HG03354 (cell line): ENCODE results near the gene SPEG.
"Not testable (repeated sequence)": the region's sequence is repeated elsewhere in the genome, so short reads cannot be mapped to it uniquely, and the experiment has no call there.

Source experiments
- ATAC-seq: cut with Tn5 transposase; IDR thresholded peaks from one replicate; pipeline ENCODE4 v1.9.1; 2021; ENCODE audit warnings: mild to moderate bottlenecking; ENCODE audit not compliant: unreplicated experiment, poor library complexity, severe bottlenecking

The SPEG gene

GRCh38 chr2:219404291-219404910, 30.2 kb upstream of the SPEG start:
- ATAC-seq, result no peak

GRCh38 chr2:219404954-219405353, 29.7 kb upstream of the SPEG start:
- ATAC-seq, result no peak

DNA sequence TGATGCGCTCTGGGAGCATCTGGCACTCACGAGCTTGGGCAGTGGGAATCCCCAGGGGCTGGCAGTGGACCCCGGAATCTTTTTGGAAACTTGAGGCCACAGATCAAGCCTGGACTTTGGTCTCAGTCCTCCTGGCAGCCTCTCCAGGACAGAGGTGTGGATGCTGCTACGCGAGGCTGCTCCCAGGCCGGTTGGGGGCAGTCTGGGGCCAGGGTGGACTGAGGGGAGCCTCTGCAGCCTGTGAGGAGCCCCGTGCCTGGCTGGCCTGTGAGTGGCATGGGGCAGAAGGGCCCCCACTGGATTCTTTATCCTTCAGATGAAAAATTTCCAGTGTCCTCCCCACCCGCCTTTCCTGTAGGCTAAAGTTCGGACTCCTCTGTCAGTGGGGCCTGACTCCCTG, 29.2 kb upstream of the SPEG start:
- ATAC-seq, result no peak

GRCh38 chr2:219405958-219406860, 28.4 kb upstream of the SPEG start:
- ATAC-seq, result no peak

GRCh38 chr2:219406861-219407230, 27.8 kb upstream of the SPEG start:
- no peak for ATAC-seq

DNA sequence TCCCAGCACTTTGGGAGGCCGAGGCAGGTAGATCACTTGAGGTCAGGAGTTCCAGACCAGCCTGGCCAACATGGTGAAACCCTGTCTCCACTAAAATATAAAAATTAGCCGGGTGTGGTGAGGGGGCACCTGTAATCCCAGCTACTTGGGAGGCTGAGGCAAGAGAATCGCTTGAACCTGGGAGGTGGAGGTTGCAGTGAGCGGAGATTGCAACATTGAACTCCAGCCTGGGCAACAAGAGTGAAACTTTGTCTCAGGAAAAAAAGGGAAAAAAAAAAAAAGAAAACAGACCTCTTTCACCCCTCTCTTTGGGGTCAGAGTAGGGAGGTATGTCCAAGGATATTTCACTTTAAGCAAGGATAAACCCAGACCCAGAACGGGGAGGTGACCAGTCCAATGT, 27.3 kb upstream of the SPEG start:
- not testable (repeated sequence) for ATAC-seq

GRCh38 chr2:219408204-219408603, 26.4 kb upstream of the SPEG start:
- no peak for ATAC-seq

DNA sequence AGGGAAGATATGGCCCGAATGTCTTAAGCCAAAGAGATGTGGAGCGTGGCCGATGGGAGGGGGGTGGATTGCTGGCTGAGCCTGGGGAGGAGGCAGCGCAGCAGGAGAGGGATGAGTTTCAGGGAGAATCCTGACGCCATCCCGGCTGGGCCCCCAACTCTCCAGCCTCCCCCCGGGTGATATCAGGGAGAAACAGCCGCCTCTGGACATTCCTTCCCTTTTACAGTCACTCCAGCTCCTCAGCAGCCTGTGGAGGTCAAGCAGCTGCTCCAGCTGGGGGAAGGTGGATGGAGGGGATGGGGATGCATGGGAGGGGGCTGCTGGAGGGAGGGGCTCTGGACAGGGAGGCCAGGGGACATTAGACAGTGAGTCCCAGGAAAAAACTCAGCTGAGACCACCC, 26.0 kb upstream of the SPEG start:
- no peak for ATAC-seq

DNA sequence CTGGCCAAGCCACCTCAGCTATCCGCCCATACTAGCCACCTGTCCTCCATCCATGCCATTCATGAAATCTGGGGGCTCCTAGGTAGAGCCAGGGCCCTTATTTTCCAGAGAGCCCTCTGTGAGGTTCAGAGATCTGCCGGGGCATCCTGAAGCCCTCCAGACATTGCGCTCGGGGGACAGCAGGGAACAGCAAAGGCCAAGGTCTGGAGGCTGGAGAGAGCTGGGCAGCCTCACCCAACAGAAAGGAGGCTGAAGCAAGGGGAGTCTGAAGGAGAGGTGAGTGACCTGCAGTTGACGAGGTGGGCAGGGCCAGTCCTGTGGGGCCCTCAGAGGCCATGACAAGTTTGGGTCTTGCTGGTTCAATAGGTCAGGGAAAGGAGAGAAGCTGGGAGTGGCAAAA, 25.0 kb upstream of the SPEG start:
- ATAC-seq, result no peak

GRCh38 chr2:219410390-219410789, 24.3 kb upstream of the SPEG start:
- ATAC-seq, result no peak

DNA sequence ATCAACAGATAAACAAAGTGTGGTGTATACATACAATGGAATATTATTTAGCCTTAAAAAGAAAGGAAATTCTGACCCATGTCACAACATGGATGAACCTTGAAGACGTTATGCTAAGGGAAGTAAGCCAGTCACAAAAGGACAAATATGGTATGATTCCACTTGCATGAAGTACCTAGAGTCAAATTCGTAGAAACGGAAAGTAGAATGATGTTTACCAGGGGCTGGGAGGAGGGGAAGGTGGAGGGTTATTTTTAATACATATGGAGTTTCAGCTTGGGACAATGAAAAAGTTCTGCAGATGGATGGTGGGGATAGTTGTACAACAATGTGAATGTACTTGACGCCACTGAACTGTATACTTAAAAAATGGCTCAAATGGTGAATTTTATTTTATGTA, 19.8 kb upstream of the SPEG start:
- no peak for ATAC-seq

GRCh38 chr2:219415580-219416234, 18.9 kb upstream of the SPEG start:
- no peak for ATAC-seq

DNA sequence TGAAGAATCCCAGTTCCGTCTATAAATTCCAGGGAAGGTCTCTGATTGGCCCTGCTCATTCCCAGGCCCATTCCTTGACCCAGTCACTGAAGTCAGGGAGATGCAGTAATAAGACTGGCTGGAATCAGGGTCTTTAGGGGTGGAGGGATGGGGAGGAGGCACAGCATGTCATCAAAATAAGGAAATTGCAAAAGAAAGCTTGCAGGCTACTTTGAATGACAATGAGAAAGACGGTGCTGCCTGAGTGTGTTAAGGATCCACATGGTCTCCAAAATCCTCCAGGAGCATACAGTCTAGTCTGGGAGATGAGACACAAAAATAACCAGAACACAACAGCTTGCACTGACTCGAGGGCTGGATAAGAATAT, 18.4 kb upstream of the SPEG start:
- no peak for ATAC-seq

DNA sequence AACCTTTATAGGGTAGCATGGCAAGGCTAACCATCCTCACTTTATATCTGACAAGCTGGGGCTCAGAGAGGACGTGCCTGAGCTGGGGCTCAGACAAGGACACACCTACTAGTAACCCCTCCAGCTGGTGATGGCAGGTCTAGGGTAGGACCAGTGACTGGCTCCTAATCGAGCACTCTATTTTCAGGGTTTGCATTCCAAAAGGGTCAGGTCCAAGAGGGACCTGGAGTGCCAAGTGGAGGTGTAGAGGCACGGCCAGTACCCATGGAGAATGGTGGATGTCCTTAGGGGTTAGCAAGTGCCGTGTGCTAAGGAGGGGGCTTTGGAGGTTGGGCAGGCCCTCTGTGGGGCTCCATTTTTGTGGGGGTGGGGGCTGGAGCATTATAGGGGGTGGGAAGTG, 17.7 kb upstream of the SPEG start:
- no peak for ATAC-seq

- no peak for ATAC-seq
Observed at GRCh38 chr2:219417374-219417773, 17.3 kb upstream of the SPEG start.

GRCh38 chr2:219418155-219419011, 16.3 kb upstream of the SPEG start, which contains the start of gene DES:
TSS of gene DES (plus strand) at chr2:219418377. CDS start at chr2:219418463, 86 bp downstream.
- no peak for ATAC-seq

DNA sequence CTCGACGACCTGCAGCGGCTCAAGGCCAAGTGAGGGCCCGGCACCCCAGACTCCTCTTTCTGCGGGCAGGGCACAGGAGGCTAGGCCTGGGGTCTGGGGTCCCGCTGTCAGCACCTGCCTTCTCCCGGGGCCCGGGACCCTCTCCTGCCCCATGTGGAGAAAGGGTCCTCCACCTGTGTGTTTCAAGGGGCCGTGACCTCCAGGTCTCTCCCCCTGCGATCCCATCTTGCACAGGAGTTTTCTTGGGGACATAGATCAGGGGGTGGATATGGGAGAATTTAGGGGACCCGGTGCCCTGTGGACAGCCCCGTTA, 15.7 kb upstream of the SPEG start:
- no peak for ATAC-seq

GRCh38 chr2:219419331-219420197, 15.1 kb upstream of the SPEG start:
- no peak for ATAC-seq

DNA sequence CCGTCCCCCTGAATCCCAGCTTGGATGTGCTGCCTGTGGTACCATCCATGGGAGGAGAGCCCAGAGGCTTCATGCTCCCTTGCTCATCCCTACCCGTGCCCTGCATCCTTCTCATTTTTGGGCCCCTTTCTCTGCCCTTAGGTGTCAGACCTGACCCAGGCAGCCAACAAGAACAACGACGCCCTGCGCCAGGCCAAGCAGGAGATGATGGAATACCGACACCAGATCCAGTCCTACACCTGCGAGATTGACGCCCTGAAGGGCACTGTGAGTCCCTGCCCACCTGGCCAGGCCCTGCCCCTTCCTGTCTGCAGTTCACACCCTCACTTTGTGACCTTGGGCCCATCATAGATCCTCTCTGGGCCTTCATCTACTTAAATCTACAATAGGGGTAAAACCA, 14.0 kb upstream of the SPEG start:
- no peak for ATAC-seq
